ENCODE results near the gene SPAG17.

DNA sequence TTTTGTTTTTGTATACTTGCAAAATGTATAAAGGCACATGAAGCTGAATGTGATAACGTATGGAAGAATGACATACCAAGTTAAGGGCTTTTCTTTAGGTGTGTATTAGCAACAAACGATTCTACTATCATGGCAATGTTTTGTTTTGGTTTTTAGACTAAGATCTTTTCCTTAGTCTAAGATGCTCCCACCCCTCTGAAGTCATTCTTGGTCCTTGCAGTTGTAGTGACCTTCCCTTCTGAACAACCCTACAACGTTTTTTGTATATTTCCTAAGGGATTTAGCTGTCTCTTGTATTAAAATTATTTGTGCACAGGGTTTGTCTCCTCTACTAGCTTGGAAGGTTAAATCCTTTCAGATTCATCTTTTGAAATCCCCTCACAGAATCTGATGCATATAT, 61.0 kb downstream of the SPAG17 start:
- TF ChIP-seq, protein P1, sequence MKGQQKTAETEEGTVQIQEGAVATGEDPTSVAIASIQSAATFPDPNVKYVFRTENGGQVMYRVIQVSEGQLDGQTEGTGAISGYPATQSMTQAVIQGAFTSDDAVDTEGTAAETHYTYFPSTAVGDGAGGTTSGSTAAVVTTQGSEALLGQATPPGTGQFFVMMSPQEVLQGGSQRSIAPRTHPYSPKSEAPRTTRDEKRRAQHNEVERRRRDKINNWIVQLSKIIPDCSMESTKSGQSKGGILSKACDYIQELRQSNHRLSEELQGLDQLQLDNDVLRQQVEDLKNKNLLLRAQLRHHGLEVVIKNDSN (IDR thresholded peaks at IDR 0.05): no peak
- TF ChIP-seq TEAD4 (IDR thresholded peaks at IDR 0.05) (no peak), CREB1 (IDR thresholded peaks at IDR 0.05; ENCODE audit: low read depth) (no peak), NFIC (IDR thresholded peaks at IDR 0.05) (no peak), RAD21 (IDR thresholded peaks at IDR 0.05; ENCODE audit: low read depth) (no peak), FOXM1 (IDR thresholded peaks at IDR 0.05; ENCODE audit: borderline replicate concordance, low read depth) (no peak)

Measured in Ishikawa (cell line).